ENCODE measurements around the gene PCAT6. TPM values are rescaled to one million over a fixed set of nuclear protein-coding genes. Genes with fewer than 3 reads are reported as not detected.

PCAT6 gene
- total and polyA plus RNA-seq, 2 of the 8 experiments (the other 6 are each of a cell fraction or from before 2014, with no cell fraction given) = 4.6 to 14.7 TPM

DNA sequence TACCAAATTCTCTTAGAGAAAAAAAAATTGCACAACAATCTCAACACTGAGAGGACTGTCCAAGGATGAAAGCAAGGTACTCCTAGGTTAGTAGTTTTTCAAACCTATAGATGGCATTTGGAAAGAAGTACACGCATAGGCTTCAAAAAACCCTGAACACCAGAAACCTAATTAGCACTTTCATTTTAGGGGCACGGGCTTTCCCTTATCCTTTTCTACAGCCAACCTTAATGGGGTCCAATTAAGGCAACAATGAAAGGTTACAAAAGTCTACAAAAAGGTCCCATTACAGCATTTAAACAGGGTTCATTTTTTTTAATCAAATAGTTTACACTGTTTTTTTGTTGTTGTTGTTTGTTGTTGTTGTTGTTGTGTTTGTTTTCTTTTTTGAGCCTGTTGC lies 8.7 kb upstream of the PCAT6 start:
- H2BK15ac ChIP-seq (ENCODE audit: low read length) = no peak overlapping the region
- peaks cover 78 to 100% of the 10 kb centered on the region in 2 experiments for H3K79me2 ChIP-seq (ENCODE audit: control insufficient read depth in 1 of 2, insufficient read depth in 2 of 2, low read length in 2 of 2)
- no peak overlapping the region for H2AFZ ChIP-seq (ENCODE audit: low read length)
- no peak overlapping the region for H2BK5ac ChIP-seq (ENCODE audit: low read depth, low read length)
- no peaks in the 10 kb centered on the region for H3K27me3 ChIP-seq (replicated peaks in 1 of 4; ENCODE audit: control insufficient read depth in 3 of 4, extremely low read depth in 1 of 4, insufficient read depth in 3 of 4, low read length in 3 of 4)
- no peak overlapping the region for H2BK12ac ChIP-seq (ENCODE audit: low read depth, low read length)
- no peak overlapping the region for H3K14ac ChIP-seq (ENCODE audit: insufficient read length)
- no peak overlapping the region for H3K27ac ChIP-seq (ENCODE audit: low read depth, low read length)
- no peak overlapping the region for H4K91ac ChIP-seq (replicated peaks; ENCODE audit: insufficient read length, low read length)
- no peaks in the 10 kb centered on the region; a peak in 1 of 8 replicates for H3K36me3 ChIP-seq (ENCODE audit: control insufficient read depth in 2 of 4, insufficient read depth in 4 of 4, low read length in 3 of 4)
- no peak overlapping the region for H2AK5ac ChIP-seq (ENCODE audit: low read depth, low read length)
- no peak overlapping the region for H4K8ac ChIP-seq (ENCODE audit: extremely low read depth, insufficient read depth, low read length)
- no peak overlapping the region for H3K4me3 ChIP-seq (ENCODE audit: extremely low read depth in 1 of 4, insufficient read depth in 2 of 4, low read depth in 3 of 4, low read length in 4 of 4)
- H4K20me1 ChIP-seq (replicated peaks in 1 of 2; ENCODE audit: control insufficient read depth in 1 of 2, insufficient read depth in 2 of 2, low read length in 2 of 2) = peaks cover 19 to 39% of the 10 kb centered on the region in 2 experiments
- no peaks in the 10 kb centered on the region for H3K9me3 ChIP-seq (ENCODE audit: insufficient read depth in 2 of 2, low read depth in 1 of 2, low read length in 1 of 2)
- no peak overlapping the region for H3K4ac ChIP-seq (replicated peaks; ENCODE audit: insufficient read length, low read depth, low read length)
- H3K23me2 ChIP-seq (ENCODE audit: low read depth, low read length) = no peaks in the 10 kb centered on the region; the same call in 1 of the 2 replicates
- H3K79me1 ChIP-seq (ENCODE audit: low read depth, low read length) = peaks cover 1% of the 10 kb centered on the region
- H2BK120ac ChIP-seq (replicated peaks; ENCODE audit: low read depth, low read length) = no peak overlapping the region
- no peak overlapping the region for H3K23ac ChIP-seq (ENCODE audit: insufficient read length)
- no peak overlapping the region for H3K56ac ChIP-seq (replicated peaks; ENCODE audit: insufficient read length, low read depth, low read length)
- H3K9ac ChIP-seq (replicated peaks in 1 of 4; ENCODE audit: extremely low read depth in 1 of 4, low read depth in 3 of 4, low read length in 3 of 4) = no peak overlapping the region
- ChIA-PET POLR2A (ENCODE audit: partially characterized antibody) (interaction anchor here (1.8 to 2.0 kb wide), 2 partner anchors 10 to 56 kb away, joined by 4 to 8 read pairs; no protein-coding TSS in a partner anchor), CTCF (ENCODE audit: partially characterized antibody) (no interaction called here)
- DNase-seq (ENCODE audit: low read depth in 1 of 2, low spot score in 2 of 2) (no peak), FAIRE-seq (no peak)
- WGBS, 2 experiments (ENCODE audit: extremely low coverage in 1 of 2, insufficient coverage in 1 of 2, insufficient read length in 1 of 2, insufficient replicate concordance in 2 of 2, low coverage in 1 of 2, low lambda C conversion rate in 2 of 2, missing lambda C conversion rate in 1 of 2) = 73% methylated on average over 2 of the region's 2 CpGs; no CpG with 5 or more reads in 1 of the 2 experiments
- no peak overlapping the region for H3K4me2 ChIP-seq (ENCODE audit: insufficient read depth in 1 of 2, low read depth in 2 of 2, low read length in 2 of 2)
- no peak overlapping the region for H2BK20ac ChIP-seq (ENCODE audit: low read length)
- no peak overlapping the region for H4K5ac ChIP-seq (ENCODE audit: insufficient read length, low read depth, low read length)
- peaks cover 0 to 10% (median 1%) of the 10 kb centered on the region in 4 experiments; a peak in 5 of 7 replicates for H3K4me1 ChIP-seq (replicated peaks in 1 of 4; ENCODE audit: control insufficient read depth in 3 of 4, insufficient read depth in 4 of 4, low read length in 3 of 4)
- no peak overlapping the region for H3K18ac ChIP-seq (ENCODE audit: extremely low read depth, low read length)
- TF ChIP-seq TAF1 (IDR thresholded peaks at IDR 0.05; ENCODE audit: low read depth, low read length) = no peak
